IPS DF 19.7 (cell line): ENCODE data around the gene TMX1.

Experiments
- DNase-seq: peaks from one replicate; pipeline ENCODE4 v3.0.0-alpha.2; 2013; ENCODE audit warnings: low read depth, low spot score

TMX1 gene

GRCh38 chr14:51242545-51243490 lies 2.8 kb downstream of the TMX1 start:
- DNase-seq: no peak

- no peak for DNase-seq
Observed at GRCh38 chr14:51244591-51244990, 4.5 kb downstream of the TMX1 start.

- DNase-seq: no peak
Observed at GRCh38 chr14:51246032-51246431, 6.0 kb downstream of the TMX1 start.

GRCh38 chr14:51248016-51248987 lies 8.3 kb downstream of the TMX1 start:
- DNase-seq: no peak

GRCh38 chr14:51251486-51251885 lies 11.4 kb downstream of the TMX1 start:
- no peak for DNase-seq

GRCh38 chr14:51253880-51254279 lies 13.8 kb downstream of the TMX1 start:
- no peak for DNase-seq

GRCh38 chr14:51258280-51258679 lies 18.2 kb downstream of the TMX1 start:
- no peak for DNase-seq

GRCh38 chr14:51258788-51259187 lies 18.7 kb downstream of the TMX1 start:
- no peak for DNase-seq

- no peak for DNase-seq
Observed at GRCh38 chr14:51260225-51260624, 20.2 kb downstream of the TMX1 start.

- DNase-seq: no peak
Observed at GRCh38 chr14:51261151-51261550, 21.1 kb downstream of the TMX1 start.

- no peak for DNase-seq
Observed at GRCh38 chr14:51262868-51263267, 22.8 kb downstream of the TMX1 start.

- no peak for DNase-seq
Observed at GRCh38 chr14:51269634-51270033, 29.6 kb downstream of the TMX1 start.

GRCh38 chr14:51276605-51277004 lies 36.6 kb downstream of the TMX1 start:
- DNase-seq: no peak

- no peak for DNase-seq
Observed at GRCh38 chr14:51277753-51278415, 37.8 kb downstream of the TMX1 start.

- DNase-seq: no peak
Observed at GRCh38 chr14:51282517-51282916, 42.5 kb downstream of the TMX1 start.

- peak; percentile 42 for DNase-seq
Observed at GRCh38 chr14:51283402-51284085, 43.5 kb downstream of the TMX1 start.

- no peak for DNase-seq
Observed at GRCh38 chr14:51284241-51284640, 44.2 kb downstream of the TMX1 start.

- no peak for DNase-seq
Observed at GRCh38 chr14:51285120-51285519, 45.1 kb downstream of the TMX1 start.

GRCh38 chr14:51289169-51289568 lies 49.1 kb downstream of the TMX1 start:
- DNase-seq: no peak

GRCh38 chr14:51290132-51290531 lies 50.1 kb downstream of the TMX1 start:
- DNase-seq: no peak

GRCh38 chr14:51291016-51291415 lies 51.0 kb downstream of the TMX1 start:
- no peak for DNase-seq
